ENCODE results near the gene C4orf51. TPM values are rescaled to one million over a fixed set of nuclear protein-coding genes. Genes with fewer than 3 reads are reported as not detected.

The C4orf51 gene
- total and polyA plus RNA-seq, 2 of the 13 experiments (the other 11 are each of a cell fraction or from before 2014, with no cell fraction given) = not detected

GRCh38 chr4:145757188-145757587, 77.2 kb downstream of the C4orf51 start (continued):
- TF ChIP-seq ZNF142 (CRISPR knock-in tag; IDR thresholded peaks at IDR 0.05) (no peak), STAT5B (CRISPR knock-in tag; IDR thresholded peaks at IDR 0.05) (no peak), ZGPAT (CRISPR knock-in tag; IDR thresholded peaks at IDR 0.05) (no peak)

- ATAC-seq (no peak), FAIRE-seq (no peak), DNase-seq (ENCODE audit: low spot score) (no peak)
- H3K79me2 ChIP-seq (ENCODE audit: insufficient read depth, low read length) = no peaks in the 10 kb centered on the region
- WGBS (ENCODE audit: low lambda C conversion rate) = 96% methylated on average over 8 of the region's 8 CpGs
- no peaks in the 10 kb centered on the region for H3K9me3 ChIP-seq (ENCODE audit: low read length)
- no peak overlapping the region for H3K9ac ChIP-seq (ENCODE audit: insufficient read depth, low read depth, low read length)
- intact Hi-C loops (cut with micrococcal nuclease; ENCODE audit: unreplicated experiment) = no loop called here
- no peak overlapping the region for H3K27ac ChIP-seq (ENCODE audit: extremely low read length, insufficient read depth, low read length)
- POLR2A ChIA-PET = no interaction called here
- H2AFZ ChIP-seq (ENCODE audit: low read length) = no peak overlapping the region
- H3K4me3 ChIP-seq (replicated peaks in 1 of 3; ENCODE audit: insufficient read depth in 1 of 3, low read depth in 2 of 3, low read length in 3 of 3) = no peak overlapping the region
- H3K4me2 ChIP-seq (ENCODE audit: low read depth, low read length) = no peak overlapping the region
- CTCF ChIA-PET (ENCODE audit: low intra/inter-chr PET ratio, low total read pairs) = no interaction called here
- no peaks in the 10 kb centered on the region for H3K4me1 ChIP-seq (ENCODE audit: insufficient read depth, low read length)
- peaks cover 11 to 37% of the 10 kb centered on the region in 2 experiments; a peak in 4 of 5 replicates for H3K36me3 ChIP-seq (replicated peaks in 1 of 2; ENCODE audit: control insufficient read depth in 1 of 2, insufficient read depth in 2 of 2, low read length in 2 of 2)
- in situ Hi-C loops (cut with HindIII; ENCODE audit: extremely low pct_ligation_motif_present, low pct_unique_long_range_greater_than_20kb) = no loop called here
- no peaks in the 10 kb centered on the region for H3K27me3 ChIP-seq (ENCODE audit: control insufficient read depth in 1 of 2, insufficient read depth in 2 of 2, low read length in 2 of 2)
- H4K20me1 ChIP-seq (ENCODE audit: insufficient read depth, low read length) = no peaks in the 10 kb centered on the region
- BruUV-seq (replicated peaks) = no TSS peak
- no peak for TF ChIP-seq WIZ (CRISPR knock-in tag; IDR thresholded peaks at IDR 0.05)
- no peak for TF ChIP-seq ZBTB20 (CRISPR knock-in tag; IDR thresholded peaks at IDR 0.05; ENCODE audit: borderline replicate concordance, low read depth)
- TF ChIP-seq JUN (CRISPR knock-in tag; IDR thresholded peaks at IDR 0.05) = no peak
- no peak for TF ChIP-seq STAT5B (CRISPR knock-in tag; IDR thresholded peaks at IDR 0.05)
- TF ChIP-seq ZBTB25 (CRISPR knock-in tag; IDR thresholded peaks at IDR 0.05) = no peak
- TF ChIP-seq ZKSCAN1 (IDR thresholded peaks at IDR 0.05; ENCODE audit: low read length) = no peak
- no peak for TF ChIP-seq RELA (CRISPR knock-in tag; IDR thresholded peaks at IDR 0.05)
- no peak for TF ChIP-seq CERS6 (CRISPR knock-in tag; IDR thresholded peaks at IDR 0.05)
- no peak for TF ChIP-seq GPBP1L1 (CRISPR knock-in tag; IDR thresholded peaks at IDR 0.05)
These were observed 80.2 kb downstream of the C4orf51 start for GRCh38 chr4:145760176-145760575.

Data from HepG2 (cell line).